Measurements from ENCODE around the gene MAGI1.
A peak's percentile ranks its signal among the peaks of the same experiment; 100 is the strongest.

Gene MAGI1

GRCh38 chr3:65873869-65874268 is 164.8 kb downstream of the MAGI1 start:
- DNase-seq: no peak
- no peak overlapping the region for H3K23ac ChIP-seq (ENCODE audit: low read length in 2 of 2)
- no peak overlapping the region for H4K8ac ChIP-seq (ENCODE audit: low read length)
- H4K91ac ChIP-seq (ENCODE audit: low read length): no peak overlapping the region
- peaks cover 15% of the 10 kb centered on the region for H3K4me1 ChIP-seq (ENCODE audit: control insufficient read depth, insufficient read depth, low read depth, low read length)
- H3K4ac ChIP-seq (ENCODE audit: low read depth in 1 of 2, low read length in 2 of 2): no peak overlapping the region
- H3K9me3 ChIP-seq (ENCODE audit: control insufficient read depth, low read length): no peaks in the 10 kb centered on the region
- no peak overlapping the region for H3K18ac ChIP-seq (ENCODE audit: low read depth in 1 of 2, low read length in 2 of 2)
- no peak overlapping the region for H2AFZ ChIP-seq (ENCODE audit: low read depth, low read length)
- H2BK120ac ChIP-seq (ENCODE audit: low read depth, low read length): no peak overlapping the region
- no peak overlapping the region for H2BK5ac ChIP-seq (ENCODE audit: low read depth, low read length, poor library complexity, severe bottlenecking)
- WGBS: 88% methylated on average over 1 of the region's 3 CpGs
- no peak overlapping the region for H3K9ac ChIP-seq (ENCODE audit: low read length)
- H3K4me3 ChIP-seq (ENCODE audit: insufficient read depth in 1 of 2, low read depth in 1 of 2, low read length in 2 of 2): no peak overlapping the region
- H3K36me3 ChIP-seq (ENCODE audit: control insufficient read depth in 1 of 2, insufficient read depth in 2 of 2, low read depth in 1 of 2, low read length in 2 of 2): no peaks in the 10 kb centered on the region
- no peak overlapping the region for H3K4me2 ChIP-seq (ENCODE audit: low read length, poor library complexity, severe bottlenecking)
- H3K27me3 ChIP-seq (ENCODE audit: control insufficient read depth in 1 of 2, insufficient read depth in 1 of 2, low read length in 2 of 2): no peaks in the 10 kb centered on the region
- no peak overlapping the region for H2BK15ac ChIP-seq (ENCODE audit: low read depth, poor library complexity, severe bottlenecking)
- H3K14ac ChIP-seq (ENCODE audit: low read length in 2 of 2): no peak overlapping the region
- H2BK12ac ChIP-seq (ENCODE audit: low read length in 2 of 2): no peak overlapping the region
- no peak overlapping the region for H2AK5ac ChIP-seq (ENCODE audit: low read length, severe bottlenecking)
- H3K79me1 ChIP-seq (replicated peaks; ENCODE audit: low read length, poor library complexity, severe bottlenecking): peaks cover 13% of the 10 kb centered on the region
- H3K27ac ChIP-seq (ENCODE audit: low read length, poor library complexity, severe bottlenecking): no peak overlapping the region

DNA sequence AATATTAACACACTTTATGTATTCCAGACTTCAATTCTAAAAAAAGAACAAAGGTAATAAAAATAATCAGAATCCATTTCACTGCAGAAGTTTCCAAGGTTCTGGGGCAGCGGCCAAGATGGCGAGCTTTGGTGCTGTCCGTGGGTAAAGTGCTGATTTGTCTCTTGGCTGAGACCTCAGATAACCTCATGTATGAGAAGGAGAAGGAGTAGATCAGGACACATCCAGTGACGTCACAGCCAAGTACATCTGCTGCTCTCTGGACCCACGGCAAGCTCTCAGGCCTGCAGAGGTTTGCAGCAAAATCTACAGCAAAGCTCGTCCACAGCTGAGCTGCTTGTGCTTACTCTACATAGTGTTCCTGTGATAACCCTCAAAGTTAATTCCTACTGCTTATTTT is 165.7 kb downstream of the MAGI1 start:
- Histone ChIP-seq H2AK5ac (ENCODE audit: low read length, severe bottlenecking) (no peak overlapping the region), H3K23ac (ENCODE audit: low read length in 2 of 2) (no peak overlapping the region), H3K14ac (ENCODE audit: low read length in 2 of 2) (no peak overlapping the region), H4K8ac (ENCODE audit: low read length) (no peak overlapping the region), H3K4me1 (ENCODE audit: control insufficient read depth, insufficient read depth, low read depth, low read length) (peaks cover 12% of the 10 kb centered on the region), H3K4ac (ENCODE audit: low read depth in 1 of 2, low read length in 2 of 2) (no peak overlapping the region), H2BK120ac (ENCODE audit: low read depth, low read length) (no peak overlapping the region), H3K9me3 (ENCODE audit: control insufficient read depth, low read length) (no peaks in the 10 kb centered on the region), H3K4me3 (ENCODE audit: insufficient read depth in 1 of 2, low read depth in 1 of 2, low read length in 2 of 2) (no peak overlapping the region), H3K36me3 (ENCODE audit: control insufficient read depth in 1 of 2, insufficient read depth in 2 of 2, low read depth in 1 of 2, low read length in 2 of 2) (no peaks in the 10 kb centered on the region), H2BK5ac (ENCODE audit: low read depth, low read length, poor library complexity, severe bottlenecking) (no peak overlapping the region), H3K27me3 (ENCODE audit: control insufficient read depth in 1 of 2, insufficient read depth in 1 of 2, low read length in 2 of 2) (no peaks in the 10 kb centered on the region), H3K27ac (ENCODE audit: low read length, poor library complexity, severe bottlenecking) (no peak overlapping the region), H3K9ac (ENCODE audit: low read length) (no peak overlapping the region), H3K18ac (ENCODE audit: low read depth in 1 of 2, low read length in 2 of 2) (no peak overlapping the region), H3K4me2 (ENCODE audit: low read length, poor library complexity, severe bottlenecking) (no peak overlapping the region), H3K79me1 (replicated peaks; ENCODE audit: low read length, poor library complexity, severe bottlenecking) (peaks cover 10% of the 10 kb centered on the region), H2AFZ (ENCODE audit: low read depth, low read length) (no peak overlapping the region), H2BK15ac (ENCODE audit: low read depth, poor library complexity, severe bottlenecking) (no peak overlapping the region), H2BK12ac (ENCODE audit: low read length in 2 of 2) (no peak overlapping the region), H4K91ac (ENCODE audit: low read length) (no peak overlapping the region)
- 92% methylated on average over 6 of the region's 6 CpGs for WGBS
- DNase-seq: no peak

DNA sequence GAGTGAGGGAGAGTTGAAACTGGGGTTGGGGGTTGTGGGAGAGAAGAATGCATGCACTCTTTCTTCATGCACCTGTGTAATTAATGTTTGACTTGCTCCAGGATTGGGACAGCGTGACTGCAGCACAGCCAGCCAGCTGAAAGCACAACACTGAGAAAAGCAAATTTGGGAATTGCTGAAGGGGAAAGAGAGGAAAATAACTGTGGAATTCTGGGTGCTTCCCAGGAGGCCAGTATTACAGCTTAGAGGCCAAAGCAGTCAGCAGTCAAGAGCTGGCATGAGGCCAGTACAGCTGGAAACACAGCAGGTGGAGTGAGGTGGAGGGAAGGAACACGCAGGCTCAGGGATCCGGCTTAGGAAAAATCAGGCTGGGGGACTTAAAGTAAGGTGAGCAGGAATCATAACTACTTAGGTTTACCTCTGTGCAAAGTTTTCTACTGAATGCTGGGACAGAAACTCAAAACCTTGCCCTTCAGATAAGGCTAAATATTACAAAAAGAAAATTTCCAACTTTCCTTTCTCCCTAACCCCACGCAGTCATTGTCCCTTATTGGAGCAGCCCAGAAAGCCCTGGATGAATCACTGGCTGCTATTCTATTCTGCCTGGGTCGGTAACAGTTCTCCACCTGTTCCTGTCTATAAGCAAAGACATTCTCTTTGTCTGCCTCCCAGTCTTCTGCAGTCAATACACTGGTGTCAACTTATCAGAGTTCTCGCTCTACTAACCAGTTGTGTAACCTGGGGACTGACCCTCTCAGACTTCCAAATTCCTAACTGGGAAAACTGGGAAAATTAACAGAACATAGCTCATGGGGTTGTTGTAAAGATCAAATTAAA is 167.2 kb downstream of the MAGI1 start:
- Histone ChIP-seq H4K8ac (ENCODE audit: low read length) (no peak overlapping the region), H3K4me2 (ENCODE audit: low read length, poor library complexity, severe bottlenecking) (peak overlapping the region; percentile 35), H3K9me3 (ENCODE audit: control insufficient read depth, low read length) (no peaks in the 10 kb centered on the region), H2BK12ac (ENCODE audit: low read length in 2 of 2) (no peak overlapping the region), H2BK120ac (ENCODE audit: low read depth, low read length) (no peak overlapping the region), H3K4me1 (ENCODE audit: control insufficient read depth, insufficient read depth, low read depth, low read length) (peaks cover 12% of the 10 kb centered on the region), H4K91ac (ENCODE audit: low read length) (no peak overlapping the region), H3K23ac (ENCODE audit: low read length in 2 of 2) (no peak overlapping the region), H3K4ac (ENCODE audit: low read depth in 1 of 2, low read length in 2 of 2) (no peak overlapping the region), H3K18ac (ENCODE audit: low read depth in 1 of 2, low read length in 2 of 2) (no peak overlapping the region), H3K9ac (ENCODE audit: low read length) (no peak overlapping the region), H3K79me1 (replicated peaks; ENCODE audit: low read length, poor library complexity, severe bottlenecking) (peaks cover 10% of the 10 kb centered on the region), H3K27me3 (ENCODE audit: control insufficient read depth in 1 of 2, insufficient read depth in 1 of 2, low read length in 2 of 2) (no peaks in the 10 kb centered on the region), H3K4me3 (ENCODE audit: insufficient read depth in 1 of 2, low read depth in 1 of 2, low read length in 2 of 2) (no peak overlapping the region), H2AFZ (ENCODE audit: low read depth, low read length) (no peak overlapping the region), H3K36me3 (ENCODE audit: control insufficient read depth in 1 of 2, insufficient read depth in 2 of 2, low read depth in 1 of 2, low read length in 2 of 2) (no peaks in the 10 kb centered on the region), H2BK15ac (ENCODE audit: low read depth, poor library complexity, severe bottlenecking) (no peak overlapping the region), H2BK5ac (ENCODE audit: low read depth, low read length, poor library complexity, severe bottlenecking) (no peak overlapping the region), H3K14ac (ENCODE audit: low read length in 2 of 2) (no peak overlapping the region), H2AK5ac (ENCODE audit: low read length, severe bottlenecking) (no peak overlapping the region), H3K27ac (ENCODE audit: low read length, poor library complexity, severe bottlenecking) (peak overlapping the region; percentile 48)
- WGBS: 82% methylated on average over 5 of the region's 6 CpGs
- DNase-seq: no peak

DNA sequence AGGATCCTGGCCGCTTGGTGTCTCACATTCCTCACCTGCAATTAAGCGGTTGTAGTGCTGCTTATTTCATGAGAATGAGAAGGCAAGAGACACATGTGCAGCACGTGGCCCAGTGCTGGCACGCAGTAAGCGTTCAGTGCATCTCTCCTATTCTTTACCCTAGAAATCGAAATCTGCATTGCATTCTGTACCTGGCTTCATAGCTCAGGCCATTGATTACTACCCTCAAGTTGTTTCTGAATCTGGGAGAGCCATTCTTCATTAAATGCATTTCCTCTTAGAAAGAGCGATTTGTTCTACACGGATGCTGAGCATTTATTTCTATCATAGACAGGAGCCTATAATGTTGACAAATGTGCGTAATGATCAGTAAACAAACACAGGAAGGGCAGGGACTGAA is 168.9 kb downstream of the MAGI1 start:
- no peaks in the 10 kb centered on the region for H3K9me3 ChIP-seq (ENCODE audit: control insufficient read depth, low read length)
- H3K23ac ChIP-seq (ENCODE audit: low read length in 2 of 2): no peak overlapping the region
- H3K14ac ChIP-seq (ENCODE audit: low read length in 2 of 2): no peak overlapping the region
- H3K4me1 ChIP-seq (ENCODE audit: control insufficient read depth, insufficient read depth, low read depth, low read length): peaks cover 12% of the 10 kb centered on the region
- H3K27me3 ChIP-seq (ENCODE audit: control insufficient read depth in 1 of 2, insufficient read depth in 1 of 2, low read length in 2 of 2): no peaks in the 10 kb centered on the region
- 98% methylated on average over 9 of the region's 9 CpGs for WGBS
- no peaks in the 10 kb centered on the region for H3K36me3 ChIP-seq (ENCODE audit: control insufficient read depth in 1 of 2, insufficient read depth in 2 of 2, low read depth in 1 of 2, low read length in 2 of 2)
- no peak overlapping the region for H2BK120ac ChIP-seq (ENCODE audit: low read depth, low read length)
- H3K4ac ChIP-seq (ENCODE audit: low read depth in 1 of 2, low read length in 2 of 2): no peak overlapping the region
- no peak overlapping the region for H2BK12ac ChIP-seq (ENCODE audit: low read length in 2 of 2)
- no peak for DNase-seq
- no peak overlapping the region for H2AFZ ChIP-seq (ENCODE audit: low read depth, low read length)
- H3K4me3 ChIP-seq (ENCODE audit: insufficient read depth in 1 of 2, low read depth in 1 of 2, low read length in 2 of 2): no peak overlapping the region
- no peak overlapping the region for H3K27ac ChIP-seq (ENCODE audit: low read length, poor library complexity, severe bottlenecking)
- no peak overlapping the region for H3K18ac ChIP-seq (ENCODE audit: low read depth in 1 of 2, low read length in 2 of 2)
- H4K8ac ChIP-seq (ENCODE audit: low read length): no peak overlapping the region
- peaks cover 10% of the 10 kb centered on the region for H3K79me1 ChIP-seq (replicated peaks; ENCODE audit: low read length, poor library complexity, severe bottlenecking)
- H4K91ac ChIP-seq (ENCODE audit: low read length): no peak overlapping the region
- no peak overlapping the region for H2BK15ac ChIP-seq (ENCODE audit: low read depth, poor library complexity, severe bottlenecking)
- H3K9ac ChIP-seq (ENCODE audit: low read length): no peak overlapping the region
- H3K4me2 ChIP-seq (ENCODE audit: low read length, poor library complexity, severe bottlenecking): no peak overlapping the region
- no peak overlapping the region for H2AK5ac ChIP-seq (ENCODE audit: low read length, severe bottlenecking)
- H2BK5ac ChIP-seq (ENCODE audit: low read depth, low read length, poor library complexity, severe bottlenecking): no peak overlapping the region
